Stomach (tissue), 9 donors: ENCODE data around the gene CXCL10. TPM values are rescaled to one million over a fixed set of nuclear protein-coding genes. Genes with fewer than 3 reads are reported as not detected.

Experiments used
- DNase-seq, 2 donors: peaks; one replicate each; pipeline versions ENCODE4 v3.0.0 to v3.0.0-alpha.2; 2013 to 2019
- H3K27ac ChIP-seq, 5 donors: fragments of 200-600 bp in 4 of 5; sonication (generic) in 4 of 5; one replicate each; pipeline ENCODE4 v1.5.1; 2013 to 2019; ENCODE audit warnings: mild to moderate bottlenecking in 1 of 5, moderate library complexity in 1 of 5
- H3K27me3 ChIP-seq, 3 donors: fragments of 200-600 bp; sonication (generic); one replicate each; pipeline ENCODE4 v1.5.1; 2017 to 2019; ENCODE audit warnings: mixed run types in 1 of 3
- H3K36me3 ChIP-seq, 4 donors: fragments of 200-600 bp; sonication (generic); 1 replicate in 3 of 4; 2 replicates in 1 of 4; pipeline ENCODE4 v1.5.1; 2016 to 2019
- H3K4me1 ChIP-seq, 4 donors: fragments of 200-600 bp; sonication (generic); one replicate each; pipeline ENCODE4 v1.5.1; 2016 to 2019
- H3K4me3 ChIP-seq, 4 donors: fragments of 200-600 bp; sonication (generic) in 3 of 4; one replicate each; pipeline ENCODE4 v1.5.1; 2016 to 2019; ENCODE audit warnings: mild to moderate bottlenecking in 1 of 4
- H3K9me3 ChIP-seq, 4 donors: fragments of 200-600 bp; sonication (generic); one replicate each; pipeline ENCODE4 v1.5.1; 2016 to 2019
- CTCF ChIP-seq, 7 experiments: fragments of 450-650 bp in 4 of 7; fragments of 200-600 bp in 3 of 7; sonication (generic) in 3 of 7; IDR thresholded peaks; one replicate each; pipeline ENCODE4 v1.5.1; 2016 to 2019; ENCODE audit warnings: antibody characterized with exemption in 7 of 7, control low read depth in 2 of 7, mild to moderate bottlenecking in 1 of 7
- EP300 ChIP-seq: sonication (generic); formaldehyde crosslinking; IDR thresholded peaks from one replicate; pipeline ENCODE4 v1.6.1; 2017; ENCODE audit warnings: antibody characterized with exemption
- POLR2A ChIP-seq, 4 donors: fragments of 450-650 bp; IDR thresholded peaks; one replicate each; pipeline ENCODE4 v1.6.1; 2016; ENCODE audit warnings: antibody characterized with exemption in 4 of 4, control low read depth in 2 of 4, mild to moderate bottlenecking in 1 of 4, moderate library complexity in 1 of 4
- POLR2AphosphoS5 ChIP-seq, 3 donors: sonication (generic); formaldehyde crosslinking; IDR thresholded peaks; one replicate each; pipeline ENCODE4 v1.6.1; 2016; ENCODE audit warnings: antibody characterized with exemption in 3 of 3
- WGBS, 5 donors: extraction: QIAGEN DNeasy Blood & Tissue Kit in 3 of 5; methylation state at CpG; one replicate each; pipeline versions ENCODE4 v1.1.5 to v1.1.7; 2013 to 2018; 5-methylcytosine and 5-hydroxymethylcytosine counted together
- intact Hi-C: fragments of 100-400 bp; cut with DNase I; formaldehyde crosslinking; loops from one replicate; pipeline ENCODE4 v1.15.1; 2023; ENCODE audit warnings: low total_unique reads
- polyA plus RNA-seq, 3 donors: library from polyadenylated mRNA; stranded (reverse); fragments of 200-250 nt; gene quantifications; one replicate each; pipeline ENCODE4 v1.2.3, GENCODE V29; 2013
- total RNA-seq, 5 donors: library from RNA; depleted of rRNA; stranded (reverse); fragments of >200 nt; gene quantifications; one replicate each; pipeline versions ENCODE4 v1.1.0 to v1.2.3, GENCODE V29; 2014 to 2016
- donor health status: healthy with polysubstance abuse.
- donor health status: Bipolar disorder and iron deficiency.
- donor health status: healthy.

Gene CXCL10
- total and polyA plus RNA-seq, 8 donors, result 0.92 to 25.6 (median 2.7) TPM; not detected in 4

- intact Hi-C loops, result no loop called here
- Histone ChIP-seq H3K4me1 (peaks cover 0 to 11% (median 5%) of the 10 kb centered on the region in 4 donors), H3K36me3 (no peaks in the 10 kb centered on the region), H3K27me3 (no peaks in the 10 kb centered on the region), H3K9me3 (no peaks in the 10 kb centered on the region), H3K4me3 (no peak within 1 kb of the TSS), H3K27ac (no peak within 1 kb of the TSS)
- DNase-seq, result no peak
- WGBS, 5 donors, result 38 to 57% (median 47%) methylated on average over 1 of the region's 1 CpG
- no peak for TF ChIP-seq POLR2A (IDR thresholded peaks at IDR 0.05)
- no peak for TF ChIP-seq POLR2AphosphoS5 (IDR thresholded peaks at IDR 0.05)
- TF ChIP-seq EP300, result no peak
- no peak for TF ChIP-seq CTCF (IDR thresholded peaks at IDR 0.05)
Measured at GRCh38 chr4:76007089-76007862, 16.0 kb downstream of the CXCL10 start, which contains the start of gene CXCL9. TSS of gene CXCL9 (minus strand) at chr4:76007509. CDS start at chr4:76007449, 60 bp downstream.

GRCh38 chr4:76003620-76004019, 19.7 kb downstream of the CXCL10 start:
- TF ChIP-seq CTCF (IDR thresholded peaks at IDR 0.05) (no peak), POLR2AphosphoS5 (IDR thresholded peaks at IDR 0.05) (no peak), POLR2A (IDR thresholded peaks at IDR 0.05) (no peak), EP300 (no peak)
- H3K27ac ChIP-seq, result no peak overlapping the region
- no peaks in the 10 kb centered on the region for H3K9me3 ChIP-seq
- no peaks in the 10 kb centered on the region for H3K4me1 ChIP-seq
- H3K27me3 ChIP-seq, result no peaks in the 10 kb centered on the region
- no peaks in the 10 kb centered on the region for H3K36me3 ChIP-seq
- no peak overlapping the region for H3K4me3 ChIP-seq
- intact Hi-C loops, result no loop called here
- WGBS, 5 donors, result 77 to 83% (median 79%) methylated on average over 3 of the region's 3 CpGs
- no peak for DNase-seq

- Histone ChIP-seq H3K4me3 (no peak overlapping the region), H3K36me3 (no peaks in the 10 kb centered on the region), H3K27me3 (no peaks in the 10 kb centered on the region), H3K4me1 (no peaks in the 10 kb centered on the region), H3K9me3 (no peaks in the 10 kb centered on the region), H3K27ac (no peak overlapping the region)
- intact Hi-C loops, result no loop called here
- 49 to 70% (median 66%) methylated on average over 2 of the region's 2 CpGs for WGBS, 5 donors
- TF ChIP-seq POLR2A (IDR thresholded peaks at IDR 0.05) (no peak), CTCF (IDR thresholded peaks at IDR 0.05) (no peak), POLR2AphosphoS5 (IDR thresholded peaks at IDR 0.05) (no peak), EP300 (no peak)
- DNase-seq, result no peak
Measured at GRCh38 chr4:76003035-76003434, 20.3 kb downstream of the CXCL10 start.

GRCh38 chr4:76002176-76002575, 21.1 kb downstream of the CXCL10 start:
- TF ChIP-seq CTCF (IDR thresholded peaks at IDR 0.05) (no peak), POLR2A (IDR thresholded peaks at IDR 0.05) (no peak), EP300 (no peak), POLR2AphosphoS5 (IDR thresholded peaks at IDR 0.05) (no peak)
- Histone ChIP-seq H3K36me3 (no peaks in the 10 kb centered on the region), H3K9me3 (no peaks in the 10 kb centered on the region), H3K27me3 (no peaks in the 10 kb centered on the region), H3K4me1 (no peaks in the 10 kb centered on the region), H3K27ac (no peak overlapping the region), H3K4me3 (no peak overlapping the region)
- intact Hi-C loops, result no loop called here
- 74 to 86% (median 77%) methylated on average over 4 of the region's 4 CpGs for WGBS, 5 donors
- DNase-seq, result no peak
